ENCODE results near the gene FAAH. TPM values are rescaled to one million over a fixed set of nuclear protein-coding genes. Genes with fewer than 3 reads are reported as not detected.

The FAAH gene
- total RNA-seq, 4 donors from 2014 or later, result 103 to 199 (median 152) TPM

DNA sequence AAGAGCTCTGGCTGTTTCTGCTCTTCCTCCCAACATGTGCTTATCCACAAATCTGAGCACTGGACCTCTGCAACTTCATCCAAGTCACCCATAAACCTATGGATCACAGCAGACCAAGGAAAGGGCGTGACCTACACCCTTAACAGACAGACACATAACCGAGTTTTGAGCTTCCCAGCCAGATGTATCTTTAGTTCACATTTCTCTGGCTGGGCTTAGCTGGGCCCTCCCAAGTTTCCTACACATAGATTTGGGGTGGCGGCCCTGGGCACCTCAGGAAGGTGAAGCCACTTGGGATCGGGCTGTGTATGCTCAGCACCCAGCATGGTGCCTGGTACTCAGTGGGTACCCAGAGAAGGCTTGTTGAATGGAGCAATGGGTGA lies 26.4 kb downstream of the FAAH start:
- Histone ChIP-seq H3K4me1 (no peaks in the 10 kb centered on the region), H3K36me3 (no peaks in the 10 kb centered on the region), H3K27ac (no peak overlapping the region), H3K27me3 (no peaks in the 10 kb centered on the region), H3K4me3 (replicated peaks in 1 of 3) (no peak overlapping the region), H3K9me3 (no peaks in the 10 kb centered on the region)
- intact Hi-C loops (cut with DNase I), result no loop called here
- DNase-seq, result no peak
- 87 to 95% methylated on average over 4 of the region's 4 CpGs for WGBS, 2 donors
- TF ChIP-seq, protein P1, sequence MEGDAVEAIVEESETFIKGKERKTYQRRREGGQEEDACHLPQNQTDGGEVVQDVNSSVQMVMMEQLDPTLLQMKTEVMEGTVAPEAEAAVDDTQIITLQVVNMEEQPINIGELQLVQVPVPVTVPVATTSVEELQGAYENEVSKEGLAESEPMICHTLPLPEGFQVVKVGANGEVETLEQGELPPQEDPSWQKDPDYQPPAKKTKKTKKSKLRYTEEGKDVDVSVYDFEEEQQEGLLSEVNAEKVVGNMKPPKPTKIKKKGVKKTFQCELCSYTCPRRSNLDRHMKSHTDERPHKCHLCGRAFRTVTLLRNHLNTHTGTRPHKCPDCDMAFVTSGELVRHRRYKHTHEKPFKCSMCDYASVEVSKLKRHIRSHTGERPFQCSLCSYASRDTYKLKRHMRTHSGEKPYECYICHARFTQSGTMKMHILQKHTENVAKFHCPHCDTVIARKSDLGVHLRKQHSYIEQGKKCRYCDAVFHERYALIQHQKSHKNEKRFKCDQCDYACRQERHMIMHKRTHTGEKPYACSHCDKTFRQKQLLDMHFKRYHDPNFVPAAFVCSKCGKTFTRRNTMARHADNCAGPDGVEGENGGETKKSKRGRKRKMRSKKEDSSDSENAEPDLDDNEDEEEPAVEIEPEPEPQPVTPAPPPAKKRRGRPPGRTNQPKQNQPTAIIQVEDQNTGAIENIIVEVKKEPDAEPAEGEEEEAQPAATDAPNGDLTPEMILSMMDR (IDR thresholded peaks at IDR 0.05), result no peak
- TF ChIP-seq POLR2A (IDR thresholded peaks at IDR 0.05), result no peak

DNA sequence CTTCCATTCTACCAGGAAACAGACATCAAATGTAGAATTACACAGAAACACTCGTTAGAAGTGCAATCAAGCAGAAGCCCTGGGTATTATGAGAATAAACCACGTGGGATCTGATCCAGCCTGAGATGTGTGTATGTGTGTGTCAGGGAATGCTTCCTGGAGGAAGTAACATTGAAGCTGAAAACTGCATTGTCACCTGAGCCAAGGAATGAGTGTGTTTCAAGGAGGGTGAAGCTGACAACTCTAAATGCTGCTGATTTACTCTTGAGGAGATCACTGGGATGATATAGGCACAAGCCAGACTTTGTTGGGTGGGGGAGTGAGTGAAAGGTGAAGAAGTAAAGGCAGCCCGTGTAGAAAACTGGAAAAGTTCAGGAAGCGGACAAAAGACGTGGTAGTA lies 27.6 kb downstream of the FAAH start:
- Histone ChIP-seq H3K27ac (no peak overlapping the region), H3K36me3 (no peaks in the 10 kb centered on the region), H3K27me3 (no peaks in the 10 kb centered on the region), H3K4me3 (replicated peaks in 1 of 3) (no peak overlapping the region), H3K4me1 (no peaks in the 10 kb centered on the region), H3K9me3 (no peaks in the 10 kb centered on the region)
- no peak for DNase-seq
- intact Hi-C loops (cut with DNase I), result no loop called here
- 54% methylated on average over 5 of the region's 5 CpGs for WGBS, 2 donors
- TF ChIP-seq, protein P1 (IDR thresholded peaks at IDR 0.05), result no peak
- TF ChIP-seq POLR2A (IDR thresholded peaks at IDR 0.05), result no peak

DNA sequence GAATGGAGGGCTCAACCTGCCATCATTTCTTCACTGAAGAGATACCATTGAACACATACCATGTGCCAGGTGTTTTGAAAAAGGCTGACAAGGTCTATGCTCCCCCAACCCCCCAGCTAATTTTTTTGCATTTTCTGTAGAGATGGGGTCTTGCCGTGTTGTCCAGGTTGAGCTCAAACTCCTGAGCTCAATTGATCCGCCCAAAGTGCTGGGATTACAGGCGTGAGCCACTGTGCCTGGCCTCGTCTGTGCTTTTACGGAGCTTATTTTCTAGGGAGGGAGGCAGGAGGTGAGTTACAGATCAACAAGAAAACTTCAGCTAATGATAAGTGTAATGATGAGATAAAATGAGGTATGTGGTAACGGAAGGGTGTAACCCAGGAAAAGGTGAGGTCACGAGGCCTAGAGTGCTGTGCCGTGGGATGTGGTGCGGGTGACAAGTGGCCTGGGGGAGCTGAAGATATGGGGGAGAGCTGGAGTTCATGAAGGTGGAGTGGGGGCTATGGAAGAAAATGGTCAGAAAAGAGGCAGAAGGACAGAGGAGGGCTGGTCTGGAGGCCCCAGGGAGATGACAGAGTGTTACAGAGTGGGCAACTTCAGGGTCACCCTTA lies 28.2 kb downstream of the FAAH start:
- 87 to 88% methylated on average over 9 of the region's 9 CpGs for WGBS, 2 donors
- Histone ChIP-seq H3K27ac (no peak overlapping the region), H3K36me3 (no peaks in the 10 kb centered on the region), H3K4me1 (no peaks in the 10 kb centered on the region), H3K27me3 (no peaks in the 10 kb centered on the region), H3K9me3 (no peaks in the 10 kb centered on the region), H3K4me3 (replicated peaks in 1 of 3) (no peak overlapping the region)
- TF ChIP-seq, protein P1 (IDR thresholded peaks at IDR 0.05), result no peak
- no peak for TF ChIP-seq POLR2A (IDR thresholded peaks at IDR 0.05)
- intact Hi-C loops (cut with DNase I), result no loop called here
- no peak for DNase-seq

DNA sequence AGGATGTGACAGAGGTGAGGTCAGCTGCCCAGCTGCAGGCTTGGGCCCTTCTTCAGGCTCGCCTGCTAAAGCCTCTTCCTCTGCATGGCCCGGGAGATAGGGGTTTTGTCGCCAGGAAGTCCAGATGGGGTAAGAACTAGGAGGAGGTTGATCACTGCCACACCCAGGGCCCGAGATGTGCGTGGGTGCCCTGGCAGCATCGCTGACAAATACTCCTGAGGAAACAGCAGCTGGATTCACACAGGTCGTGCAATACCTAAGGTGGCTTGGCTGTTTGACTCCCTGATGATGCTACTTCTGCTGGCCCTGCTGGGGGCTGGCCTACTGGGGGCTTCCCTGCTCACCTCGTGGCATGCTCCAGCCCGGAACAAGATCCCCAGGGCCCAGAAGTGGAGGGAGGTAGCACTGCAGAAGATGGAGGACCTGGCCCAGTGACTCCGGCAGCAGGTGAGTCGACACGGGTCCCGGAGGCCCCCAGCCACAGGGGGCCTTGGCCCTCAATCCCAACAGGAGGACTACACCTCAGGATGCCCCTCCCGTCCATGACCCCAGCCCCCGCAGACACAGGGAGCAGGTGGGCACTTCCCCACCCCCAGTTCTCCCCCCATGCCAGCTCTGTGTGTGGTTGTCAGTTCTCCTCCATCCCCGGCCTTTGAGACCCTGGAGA lies 29.6 kb downstream of the FAAH start:
- Histone ChIP-seq H3K9me3 (no peaks in the 10 kb centered on the region), H3K27ac (no peak overlapping the region), H3K4me1 (no peaks in the 10 kb centered on the region), H3K4me3 (replicated peaks in 1 of 3) (no peak overlapping the region), H3K27me3 (no peaks in the 10 kb centered on the region), H3K36me3 (no peaks in the 10 kb centered on the region)
- 82 to 83% methylated on average over 8 to 9 of the region's 16 CpGs for WGBS, 2 donors
- intact Hi-C loops (cut with DNase I), result no loop called here
- no peak for DNase-seq
- TF ChIP-seq, protein P1 (IDR thresholded peaks at IDR 0.05), result no peak
- TF ChIP-seq POLR2A (IDR thresholded peaks at IDR 0.05), result no peak

DNA sequence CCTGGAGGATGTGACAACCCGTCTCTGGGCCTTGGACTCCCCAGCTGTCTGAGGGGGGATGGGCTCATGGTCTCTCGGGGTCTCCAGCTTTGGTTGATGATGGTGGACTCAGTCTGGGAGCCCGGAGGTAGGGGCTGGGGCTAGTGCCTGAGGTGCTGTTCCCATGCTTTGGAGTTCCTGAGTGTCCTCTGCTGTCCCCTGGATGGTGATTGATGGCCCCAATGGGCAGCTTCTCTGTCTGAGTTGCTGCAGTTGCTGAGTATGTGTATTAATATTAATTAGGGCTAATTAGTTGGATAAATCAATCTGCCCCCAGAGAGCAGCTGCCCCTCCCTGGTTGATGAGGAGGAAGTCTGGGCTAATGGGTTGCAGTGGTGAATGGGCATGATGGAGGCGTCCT lies 30.6 kb downstream of the FAAH start:
- Histone ChIP-seq H3K36me3 (no peaks in the 10 kb centered on the region), H3K27ac (no peak overlapping the region), H3K27me3 (no peaks in the 10 kb centered on the region), H3K4me3 (replicated peaks in 1 of 3) (no peak overlapping the region), H3K4me1 (no peaks in the 10 kb centered on the region), H3K9me3 (no peaks in the 10 kb centered on the region)
- intact Hi-C loops (cut with DNase I), result no loop called here
- TF ChIP-seq, protein P1 (IDR thresholded peaks at IDR 0.05), result no peak
- TF ChIP-seq POLR2A (IDR thresholded peaks at IDR 0.05), result no peak
- no peak for DNase-seq
- 69 to 91% methylated on average over 1 to 4 of the region's 4 CpGs for WGBS, 2 donors
